ENCODE data around the gene SLC39A12.

DNA sequence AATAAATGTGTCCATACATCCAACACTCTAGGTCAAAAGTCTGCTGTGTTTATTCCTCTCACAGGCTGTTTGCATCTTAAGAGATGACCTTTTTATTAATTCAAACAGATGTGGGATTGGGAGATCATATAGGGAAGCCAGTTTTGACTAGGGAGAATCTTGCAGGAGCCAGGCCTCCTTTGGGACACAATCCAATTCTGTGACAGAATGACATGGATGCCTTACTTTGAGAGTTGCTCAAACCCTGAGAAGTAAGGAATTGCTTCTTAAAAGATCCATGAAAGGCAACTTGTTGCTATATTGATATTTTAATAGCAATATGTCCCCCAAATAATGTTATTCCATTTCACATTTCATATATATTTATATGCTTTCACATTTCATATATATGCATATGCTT, 135.0 kb downstream of the SLC39A12 start:
- no peak for TF ChIP-seq POLR2A (IDR thresholded peaks at IDR 0.05; ENCODE audit: control extremely low read depth in 1 of 2, low read depth in 2 of 2, low read length in 2 of 2)
- TF ChIP-seq POLR2AphosphoS5 (IDR thresholded peaks at IDR 0.05; ENCODE audit: low read depth, low read length), result no peak
- TF ChIP-seq, protein P1, sequence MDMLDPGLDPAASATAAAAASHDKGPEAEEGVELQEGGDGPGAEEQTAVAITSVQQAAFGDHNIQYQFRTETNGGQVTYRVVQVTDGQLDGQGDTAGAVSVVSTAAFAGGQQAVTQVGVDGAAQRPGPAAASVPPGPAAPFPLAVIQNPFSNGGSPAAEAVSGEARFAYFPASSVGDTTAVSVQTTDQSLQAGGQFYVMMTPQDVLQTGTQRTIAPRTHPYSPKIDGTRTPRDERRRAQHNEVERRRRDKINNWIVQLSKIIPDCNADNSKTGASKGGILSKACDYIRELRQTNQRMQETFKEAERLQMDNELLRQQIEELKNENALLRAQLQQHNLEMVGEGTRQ (IDR thresholded peaks at IDR 0.05; ENCODE audit: low read length), result no peak
- TF ChIP-seq, protein P2, sequence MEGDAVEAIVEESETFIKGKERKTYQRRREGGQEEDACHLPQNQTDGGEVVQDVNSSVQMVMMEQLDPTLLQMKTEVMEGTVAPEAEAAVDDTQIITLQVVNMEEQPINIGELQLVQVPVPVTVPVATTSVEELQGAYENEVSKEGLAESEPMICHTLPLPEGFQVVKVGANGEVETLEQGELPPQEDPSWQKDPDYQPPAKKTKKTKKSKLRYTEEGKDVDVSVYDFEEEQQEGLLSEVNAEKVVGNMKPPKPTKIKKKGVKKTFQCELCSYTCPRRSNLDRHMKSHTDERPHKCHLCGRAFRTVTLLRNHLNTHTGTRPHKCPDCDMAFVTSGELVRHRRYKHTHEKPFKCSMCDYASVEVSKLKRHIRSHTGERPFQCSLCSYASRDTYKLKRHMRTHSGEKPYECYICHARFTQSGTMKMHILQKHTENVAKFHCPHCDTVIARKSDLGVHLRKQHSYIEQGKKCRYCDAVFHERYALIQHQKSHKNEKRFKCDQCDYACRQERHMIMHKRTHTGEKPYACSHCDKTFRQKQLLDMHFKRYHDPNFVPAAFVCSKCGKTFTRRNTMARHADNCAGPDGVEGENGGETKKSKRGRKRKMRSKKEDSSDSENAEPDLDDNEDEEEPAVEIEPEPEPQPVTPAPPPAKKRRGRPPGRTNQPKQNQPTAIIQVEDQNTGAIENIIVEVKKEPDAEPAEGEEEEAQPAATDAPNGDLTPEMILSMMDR (IDR thresholded peaks at IDR 0.05; ENCODE audit: control extremely low read depth in 1 of 3, insufficient read depth in 1 of 3, low read depth in 1 of 3, low read length in 3 of 3), result no peak
- no peak for TF ChIP-seq YY1 (IDR thresholded peaks at IDR 0.05; ENCODE audit: low read depth, low read length)
- TF ChIP-seq HDAC2 (IDR thresholded peaks at IDR 0.05; ENCODE audit: borderline replicate concordance in 1 of 2, low read depth in 2 of 2, low read length in 2 of 2), result no peak
- TF ChIP-seq SIN3A (conservative IDR thresholded peaks at IDR 0.05 in 1 of 2, IDR thresholded peaks at IDR 0.05 in 1 of 2; ENCODE audit: low read depth in 1 of 2, low read length in 2 of 2), result no peak
- TF ChIP-seq SUZ12 (IDR thresholded peaks at IDR 0.05; ENCODE audit: low read length), result no peak
- no peak for TF ChIP-seq CEBPB (IDR thresholded peaks at IDR 0.05; ENCODE audit: low read depth, low read length)
